ENCODE data around the gene CEP128. TPM values are rescaled to one million over a fixed set of nuclear protein-coding genes. Genes with fewer than 3 reads are reported as not detected.

CEP128 gene
- total RNA-seq, 4 donors from 2014 or later = 1.9 to 9.7 (median 4.0) TPM

DNA sequence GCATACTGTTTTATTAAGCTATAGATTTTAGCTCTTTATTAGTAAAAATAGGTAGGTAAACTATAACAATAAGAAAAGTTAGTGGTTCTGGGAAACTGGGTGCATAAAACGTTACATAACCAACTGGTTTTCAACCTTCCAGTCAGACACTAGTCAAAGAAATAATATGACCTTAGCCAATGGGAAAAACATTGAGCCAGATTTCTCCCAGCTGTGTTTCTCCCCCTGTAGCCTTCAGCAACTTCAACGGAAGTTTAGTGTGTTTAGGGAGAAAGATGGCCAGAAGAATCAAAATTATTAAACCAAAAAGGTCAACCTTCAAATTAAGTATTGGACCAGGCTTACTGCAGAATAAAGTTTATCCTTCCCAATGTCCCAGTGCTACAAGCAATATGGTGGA lies 446.8 kb downstream of the CEP128 start:
- Histone ChIP-seq H3K36me3 (no peaks in the 10 kb centered on the region), H3K27me3 (no peaks in the 10 kb centered on the region), H3K9me3 (no peaks in the 10 kb centered on the region), H3K27ac (no peak overlapping the region), H3K4me1 (no peaks in the 10 kb centered on the region), H3K4me3 (no peak overlapping the region)
- intact Hi-C loops (cut with DNase I; ENCODE audit: low total_unique reads) = no loop called here
- in situ Hi-C loops (cut with MboI; ENCODE audit: low pct_ligation_motif_present in 1 of 4, low pct_unique_long_range_greater_than_20kb in 1 of 4, low sequenced_read_pairs in 3 of 4) = no loop called here
- no peak for TF ChIP-seq POLR2AphosphoS5 (IDR thresholded peaks at IDR 0.05)
- no peak for TF ChIP-seq EP300 (IDR thresholded peaks at IDR 0.05; ENCODE audit: low read depth)
- TF ChIP-seq, protein P1, sequence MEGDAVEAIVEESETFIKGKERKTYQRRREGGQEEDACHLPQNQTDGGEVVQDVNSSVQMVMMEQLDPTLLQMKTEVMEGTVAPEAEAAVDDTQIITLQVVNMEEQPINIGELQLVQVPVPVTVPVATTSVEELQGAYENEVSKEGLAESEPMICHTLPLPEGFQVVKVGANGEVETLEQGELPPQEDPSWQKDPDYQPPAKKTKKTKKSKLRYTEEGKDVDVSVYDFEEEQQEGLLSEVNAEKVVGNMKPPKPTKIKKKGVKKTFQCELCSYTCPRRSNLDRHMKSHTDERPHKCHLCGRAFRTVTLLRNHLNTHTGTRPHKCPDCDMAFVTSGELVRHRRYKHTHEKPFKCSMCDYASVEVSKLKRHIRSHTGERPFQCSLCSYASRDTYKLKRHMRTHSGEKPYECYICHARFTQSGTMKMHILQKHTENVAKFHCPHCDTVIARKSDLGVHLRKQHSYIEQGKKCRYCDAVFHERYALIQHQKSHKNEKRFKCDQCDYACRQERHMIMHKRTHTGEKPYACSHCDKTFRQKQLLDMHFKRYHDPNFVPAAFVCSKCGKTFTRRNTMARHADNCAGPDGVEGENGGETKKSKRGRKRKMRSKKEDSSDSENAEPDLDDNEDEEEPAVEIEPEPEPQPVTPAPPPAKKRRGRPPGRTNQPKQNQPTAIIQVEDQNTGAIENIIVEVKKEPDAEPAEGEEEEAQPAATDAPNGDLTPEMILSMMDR (IDR thresholded peaks at IDR 0.05) = no peak
- no peak for TF ChIP-seq POLR2A (IDR thresholded peaks at IDR 0.05)
- DNase-seq = no peak
- WGBS, 2 donors (ENCODE audit: low coverage in 1 of 2) = 87 to 91% methylated on average over 2 of the region's 2 CpGs

DNA sequence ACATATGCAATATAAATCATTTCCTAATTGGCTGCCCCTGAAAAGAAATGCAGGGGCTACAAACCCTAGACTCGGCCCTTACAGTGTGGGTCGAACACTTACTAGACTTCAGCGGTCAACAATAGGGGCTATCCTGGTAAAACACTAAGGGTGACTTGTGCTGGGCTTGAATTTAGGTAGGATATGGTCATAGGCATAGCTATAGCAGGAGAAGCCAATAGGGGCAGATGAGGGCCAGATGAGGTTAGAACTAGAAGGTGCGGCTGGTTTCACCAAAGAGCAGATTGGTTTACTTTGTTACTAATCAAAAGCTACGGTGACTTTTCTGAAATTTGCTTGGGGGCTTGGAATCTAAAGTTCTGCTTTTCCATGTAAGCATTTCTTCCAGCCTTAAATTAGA lies 447.9 kb downstream of the CEP128 start:
- H3K27me3 ChIP-seq = no peaks in the 10 kb centered on the region
- no peak for DNase-seq
- 78 to 91% methylated on average over 2 to 5 of the region's 5 CpGs for WGBS, 2 donors (ENCODE audit: low coverage in 1 of 2)
- no peaks in the 10 kb centered on the region for H3K4me1 ChIP-seq
- TF ChIP-seq, protein P1 (IDR thresholded peaks at IDR 0.05) = no peak
- no peak for TF ChIP-seq EP300 (IDR thresholded peaks at IDR 0.05; ENCODE audit: low read depth)
- TF ChIP-seq POLR2A (IDR thresholded peaks at IDR 0.05) = no peak
- no peak for TF ChIP-seq POLR2AphosphoS5 (IDR thresholded peaks at IDR 0.05)
- H3K27ac ChIP-seq = no peak overlapping the region
- in situ Hi-C loops (cut with MboI; ENCODE audit: low pct_ligation_motif_present in 1 of 4, low pct_unique_long_range_greater_than_20kb in 1 of 4, low sequenced_read_pairs in 3 of 4) (no loop called here), intact Hi-C loops (cut with DNase I; ENCODE audit: low total_unique reads) (no loop called here)
- H3K36me3 ChIP-seq = no peaks in the 10 kb centered on the region
- H3K4me3 ChIP-seq = no peak overlapping the region
- no peaks in the 10 kb centered on the region for H3K9me3 ChIP-seq

DNA sequence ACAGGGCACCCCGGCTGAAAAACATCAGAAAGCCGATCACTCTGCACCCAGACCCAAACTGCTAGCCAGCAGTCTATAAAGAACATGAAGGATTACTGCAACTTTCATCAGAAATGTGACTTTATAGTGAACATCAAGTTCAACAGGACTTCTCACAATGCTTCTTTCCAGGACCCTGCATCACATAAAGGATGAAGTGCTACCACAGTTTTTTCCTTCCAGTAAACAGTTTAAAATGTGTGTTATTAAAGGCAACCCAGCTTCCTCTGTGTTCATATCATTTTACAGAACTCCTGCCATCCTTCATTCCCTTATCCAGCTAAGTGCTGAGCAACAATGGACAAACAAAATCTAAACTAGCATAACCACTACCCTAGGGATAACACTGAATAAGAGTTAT lies 449.9 kb downstream of the CEP128 start:
- DNase-seq = no peak
- Histone ChIP-seq H3K9me3 (no peaks in the 10 kb centered on the region), H3K4me3 (no peak overlapping the region), H3K4me1 (no peaks in the 10 kb centered on the region), H3K27ac (no peak overlapping the region), H3K27me3 (no peaks in the 10 kb centered on the region), H3K36me3 (no peaks in the 10 kb centered on the region)
- whole genome bisulfite sequencing, 2 donors (ENCODE audit: low coverage in 1 of 2) = 43 to 50% methylated on average over 2 of the region's 2 CpGs
- in situ Hi-C loops (cut with MboI; ENCODE audit: low pct_ligation_motif_present in 1 of 4, low pct_unique_long_range_greater_than_20kb in 1 of 4, low sequenced_read_pairs in 3 of 4) (no loop called here), intact Hi-C loops (cut with DNase I; ENCODE audit: low total_unique reads) (no loop called here)
- no peak for TF ChIP-seq EP300 (IDR thresholded peaks at IDR 0.05; ENCODE audit: low read depth)
- no peak for TF ChIP-seq POLR2AphosphoS5 (IDR thresholded peaks at IDR 0.05)
- TF ChIP-seq, protein P1 (IDR thresholded peaks at IDR 0.05) = no peak
- TF ChIP-seq POLR2A (IDR thresholded peaks at IDR 0.05) = no peak

DNA sequence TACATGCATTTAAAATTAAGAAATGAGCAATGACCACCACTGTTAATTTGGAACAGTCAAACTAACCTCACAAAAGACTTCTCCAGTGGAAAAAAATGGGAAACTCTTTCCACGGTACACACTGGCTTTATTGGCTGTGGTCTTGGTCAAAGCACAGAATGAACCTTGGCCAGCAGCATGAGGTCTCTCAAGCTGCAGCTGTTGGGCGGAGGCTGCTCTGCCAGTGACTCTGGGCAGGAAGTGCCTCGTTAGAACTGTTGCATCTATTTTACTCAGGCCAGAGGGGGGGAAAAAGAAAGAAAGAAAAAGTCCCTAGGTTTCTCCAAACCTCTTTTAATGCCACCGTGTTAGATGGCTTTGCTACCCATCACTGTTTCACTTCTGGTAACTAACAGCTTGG lies 450.4 kb downstream of the CEP128 start:
- intact Hi-C loops (cut with DNase I; ENCODE audit: low total_unique reads) = no loop called here
- Histone ChIP-seq H3K36me3 (no peaks in the 10 kb centered on the region), H3K9me3 (no peaks in the 10 kb centered on the region), H3K4me3 (no peak overlapping the region), H3K27me3 (no peaks in the 10 kb centered on the region), H3K27ac (no peak overlapping the region), H3K4me1 (no peaks in the 10 kb centered on the region)
- WGBS, 2 donors (ENCODE audit: low coverage in 1 of 2) = 17 to 19% methylated on average over 2 to 4 of the region's 4 CpGs
- peak; percentile 27 for DNase-seq
- no peak for TF ChIP-seq POLR2A (IDR thresholded peaks at IDR 0.05)
- TF ChIP-seq, protein P1 (IDR thresholded peaks at IDR 0.05) = no peak
- no peak for TF ChIP-seq EP300 (IDR thresholded peaks at IDR 0.05; ENCODE audit: low read depth)
- no peak for TF ChIP-seq POLR2AphosphoS5 (IDR thresholded peaks at IDR 0.05)
- in situ Hi-C loops (cut with MboI; ENCODE audit: low pct_ligation_motif_present in 1 of 4, low pct_unique_long_range_greater_than_20kb in 1 of 4, low sequenced_read_pairs in 3 of 4) = no loop called here

Data from transverse colon (tissue), 4 donors.